MM.1S (cell line): Measurements from ENCODE around the gene PYGO2.

Experiments
- EZH2 ChIP-seq: fragments of 300-600 bp; sonication (generic); optimal IDR thresholded peaks from 2 replicates; pipeline ENCODE3; 2017; ENCODE audit warnings: low read depth, mild to moderate bottlenecking, antibody characterized with exemption, low read length, mixed read lengths
- TF ChIP-seq, protein P1 (sequence below): fragments of 300-600 bp; sonication (generic); IDR thresholded peaks from 2 replicates; pipeline ENCODE4 v1.5.1; 2016; ENCODE audit warnings: antibody characterized with exemption, low read length, mixed read lengths

DNA sequence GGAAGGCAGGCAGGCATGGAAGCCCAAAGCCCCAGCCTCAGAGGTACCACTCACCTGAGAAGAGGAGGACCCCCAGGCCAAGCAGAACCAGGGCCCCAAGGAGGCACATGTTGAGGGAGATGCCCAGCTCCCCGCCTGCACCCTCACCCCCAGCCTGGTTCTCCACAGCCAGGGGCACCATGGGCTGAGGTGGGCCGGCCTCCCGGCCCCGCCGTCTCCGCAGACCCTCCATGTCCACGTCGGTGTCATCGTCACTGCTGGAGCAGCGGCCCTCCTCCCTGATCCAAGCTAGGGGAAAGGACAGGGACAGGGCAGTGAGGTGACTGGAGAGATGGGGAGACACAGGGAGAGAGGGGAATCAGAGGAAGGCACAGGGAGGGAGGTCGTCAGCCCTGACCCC is 13.5 kb downstream of the PYGO2 start:
- TF ChIP-seq, protein P1, sequence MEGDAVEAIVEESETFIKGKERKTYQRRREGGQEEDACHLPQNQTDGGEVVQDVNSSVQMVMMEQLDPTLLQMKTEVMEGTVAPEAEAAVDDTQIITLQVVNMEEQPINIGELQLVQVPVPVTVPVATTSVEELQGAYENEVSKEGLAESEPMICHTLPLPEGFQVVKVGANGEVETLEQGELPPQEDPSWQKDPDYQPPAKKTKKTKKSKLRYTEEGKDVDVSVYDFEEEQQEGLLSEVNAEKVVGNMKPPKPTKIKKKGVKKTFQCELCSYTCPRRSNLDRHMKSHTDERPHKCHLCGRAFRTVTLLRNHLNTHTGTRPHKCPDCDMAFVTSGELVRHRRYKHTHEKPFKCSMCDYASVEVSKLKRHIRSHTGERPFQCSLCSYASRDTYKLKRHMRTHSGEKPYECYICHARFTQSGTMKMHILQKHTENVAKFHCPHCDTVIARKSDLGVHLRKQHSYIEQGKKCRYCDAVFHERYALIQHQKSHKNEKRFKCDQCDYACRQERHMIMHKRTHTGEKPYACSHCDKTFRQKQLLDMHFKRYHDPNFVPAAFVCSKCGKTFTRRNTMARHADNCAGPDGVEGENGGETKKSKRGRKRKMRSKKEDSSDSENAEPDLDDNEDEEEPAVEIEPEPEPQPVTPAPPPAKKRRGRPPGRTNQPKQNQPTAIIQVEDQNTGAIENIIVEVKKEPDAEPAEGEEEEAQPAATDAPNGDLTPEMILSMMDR = no peak
- TF ChIP-seq EZH2 = no peak
